HG02938 (cell line): ENCODE data around the gene UPF1.
"Not testable (repeated sequence)": the region's sequence is repeated elsewhere in the genome, so short reads cannot be mapped to it uniquely, and the experiment has no call there.

Experiments used
- ATAC-seq: cut with Tn5 transposase; IDR thresholded peaks from one replicate; pipeline ENCODE4 v1.9.1; 2021; ENCODE audit warnings: mild to moderate bottlenecking, moderate library complexity; ENCODE audit not compliant: unreplicated experiment

UPF1 gene

DNA sequence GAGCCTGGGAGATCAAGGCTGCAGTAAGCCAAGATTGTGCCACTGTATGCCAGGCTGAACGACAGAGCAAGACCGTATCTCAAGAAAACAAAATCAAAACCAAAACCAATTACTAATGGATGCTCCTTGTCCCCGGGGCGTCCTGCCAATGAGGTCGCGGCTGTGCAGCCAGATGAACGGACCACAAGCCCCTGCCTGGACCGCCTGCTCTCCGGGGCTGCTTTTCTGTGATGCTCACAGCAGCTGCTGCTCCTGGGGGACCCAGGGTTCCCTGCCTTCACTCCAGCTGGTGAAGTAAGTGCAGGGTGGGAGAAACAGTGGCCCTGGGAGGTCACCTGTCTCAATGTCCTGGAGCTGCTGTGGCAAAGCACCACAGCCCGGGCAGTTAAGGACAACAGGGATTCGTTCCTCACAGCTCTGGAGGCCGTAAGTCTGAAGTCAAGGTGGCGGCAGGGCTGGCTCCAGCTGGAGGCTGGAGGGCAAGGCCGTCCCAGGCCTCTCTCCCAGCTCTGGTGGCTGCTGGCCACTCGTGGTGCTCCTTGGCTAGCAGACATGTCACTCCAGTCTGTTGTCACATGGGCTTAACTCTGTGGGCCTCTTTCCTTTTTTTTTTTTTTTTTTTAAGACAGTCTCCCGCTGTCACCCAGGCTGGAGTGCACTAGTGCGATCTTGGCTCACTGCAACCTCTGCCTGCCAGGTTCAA, 77.3 kb downstream of the UPF1 start:
- ATAC-seq = no peak

DNA sequence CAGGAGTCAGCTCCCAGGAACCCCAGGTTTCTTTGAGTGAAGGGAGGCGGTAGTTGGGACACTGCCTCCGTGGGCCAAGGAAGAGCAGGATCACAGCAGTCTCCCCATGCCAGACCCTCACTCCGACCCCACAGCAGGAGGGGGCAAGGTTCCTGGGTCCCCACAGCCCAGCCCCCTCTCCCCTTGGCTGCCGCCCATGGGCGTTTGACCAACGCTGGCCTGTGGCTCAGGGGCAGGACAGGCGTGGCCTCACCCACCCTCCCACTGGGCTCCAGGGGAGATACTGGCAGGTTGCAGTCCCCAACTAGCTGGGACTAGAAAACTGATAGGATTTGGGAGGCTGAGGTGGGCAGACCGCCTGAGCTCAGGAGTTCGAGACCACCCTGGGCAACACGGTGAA, 78.3 kb downstream of the UPF1 start:
- no peak for ATAC-seq

DNA sequence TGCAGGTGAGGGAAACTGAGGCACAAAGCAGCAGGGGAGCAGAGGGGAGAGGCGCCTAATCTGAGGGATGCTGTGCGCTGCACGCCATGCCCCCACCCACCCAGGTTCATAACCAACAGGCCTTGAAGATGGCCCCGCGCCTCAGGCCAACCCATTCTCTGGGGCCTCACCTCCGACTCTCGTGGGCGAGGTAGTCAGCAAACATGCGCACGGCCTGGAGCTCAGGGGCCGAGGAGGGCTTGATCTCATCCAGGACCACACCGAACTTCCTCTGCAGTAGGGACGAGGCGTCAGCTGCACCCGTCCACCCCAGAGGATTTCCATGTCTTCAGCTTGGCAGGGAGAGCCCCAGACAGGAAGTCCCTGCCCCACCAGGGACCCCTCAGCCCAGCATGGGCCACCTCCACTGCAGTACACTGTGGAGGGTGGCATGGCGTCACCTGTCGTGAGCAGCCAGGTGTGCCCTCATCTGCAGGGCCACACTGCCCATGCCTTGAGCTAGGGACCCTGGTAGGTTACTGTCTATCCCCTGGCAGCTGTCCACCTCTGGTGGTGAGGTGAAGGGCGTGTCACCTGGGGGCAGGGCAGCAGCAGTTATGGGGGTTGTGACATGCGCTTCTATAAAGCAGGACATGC, 79.2 kb downstream of the UPF1 start:
- no peak for ATAC-seq

DNA sequence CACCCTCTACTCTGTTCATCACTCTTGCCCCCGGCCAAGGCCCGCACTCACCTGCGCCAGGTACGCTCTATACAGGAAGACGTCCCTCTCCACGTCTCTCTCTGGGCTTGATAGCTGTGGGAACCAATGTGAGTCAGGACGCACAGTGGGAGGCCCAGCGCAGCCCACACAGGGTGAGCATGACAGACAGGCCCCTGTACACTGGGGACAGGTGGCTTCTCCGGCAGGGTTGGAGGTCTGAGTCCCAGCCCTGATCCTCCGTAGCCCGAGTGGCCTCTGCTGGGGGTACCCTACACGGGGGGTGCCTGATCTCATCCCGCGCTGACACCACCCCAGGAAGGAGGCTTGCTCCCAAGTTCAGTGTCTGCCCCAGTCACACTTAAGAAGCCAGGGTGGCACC, 81.2 kb downstream of the UPF1 start:
- ATAC-seq = no peak

DNA sequence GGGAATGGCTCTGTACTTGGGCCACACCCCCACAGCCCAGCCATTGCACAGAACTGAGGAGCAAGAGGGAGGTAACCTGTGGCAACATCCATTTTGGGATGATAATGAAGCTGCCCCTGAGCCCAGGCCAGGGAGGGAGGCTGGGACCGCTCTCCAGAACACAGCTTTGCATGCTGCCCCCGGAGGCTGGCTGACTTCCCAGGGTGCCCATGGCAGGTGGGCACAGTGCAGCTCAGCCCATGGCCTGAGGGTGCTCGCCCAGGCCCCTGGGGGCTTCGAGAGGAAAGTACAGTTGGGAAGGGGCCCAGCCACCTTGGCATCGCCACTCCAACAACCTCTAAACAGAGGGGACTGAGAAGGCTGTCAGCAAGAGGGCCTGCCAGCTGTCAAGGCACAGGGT, 81.7 kb downstream of the UPF1 start:
- no peak for ATAC-seq

DNA sequence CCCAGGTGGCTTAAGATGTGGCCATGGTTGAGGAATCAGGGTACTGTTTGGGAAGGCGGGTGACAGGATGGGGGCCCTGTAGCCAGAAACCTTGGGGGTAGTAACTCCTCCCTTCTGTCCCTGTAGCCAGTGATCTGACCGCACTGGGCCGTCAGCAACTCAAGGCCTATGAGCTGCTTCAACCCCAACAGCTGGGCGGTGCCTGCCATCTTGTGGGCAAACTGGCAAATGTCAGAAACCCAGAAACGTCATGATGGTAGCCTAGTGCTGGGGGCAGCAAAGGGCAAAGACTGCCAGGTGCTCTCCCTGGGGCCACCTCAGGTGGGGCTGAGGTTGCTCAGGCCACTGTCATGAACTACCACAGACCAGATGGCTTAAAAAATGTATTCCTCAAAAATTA, 83.9 kb downstream of the UPF1 start:
- ATAC-seq = no peak

DNA sequence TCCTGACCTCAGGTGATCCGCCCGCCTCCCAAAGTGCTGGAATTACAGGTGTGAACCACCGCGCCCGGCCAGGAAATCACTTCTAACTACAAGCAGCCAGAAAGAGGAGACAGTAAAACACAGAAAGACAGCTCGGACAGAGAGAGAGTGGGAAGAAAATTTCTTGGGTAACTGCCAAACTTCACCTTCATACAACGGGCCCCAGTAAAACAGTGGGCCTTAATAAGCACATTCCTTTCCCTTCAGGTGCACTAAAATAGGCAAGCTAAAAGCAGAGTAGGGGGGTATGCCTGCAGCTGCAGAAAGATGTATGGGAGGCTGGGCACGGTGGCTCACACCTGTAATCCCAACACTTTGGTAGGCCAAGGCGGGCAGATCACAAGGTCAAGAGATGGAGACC, 85.8 kb downstream of the UPF1 start:
- not testable (repeated sequence) for ATAC-seq
